Left lung (tissue), 10 donors: Measurements from ENCODE around the gene PLPP2. TPM values are rescaled to one million over a fixed set of nuclear protein-coding genes. Genes with fewer than 3 reads are reported as not detected.
A peak's percentile ranks its signal among the peaks of the same experiment; 100 is the strongest.

Source experiments
- ATAC-seq: fragments of 200-7000 bp; cut with Tn5 transposase; one replicate; pipeline ENCODE4 v1.9.1; 2020; ENCODE audit warnings: moderate library complexity
- DNase-seq, 4 donors: peaks; one replicate each; pipeline ENCODE4 v3.0.0-alpha.2; 2013 to 2020
- H3K27ac ChIP-seq, 2 donors: fragments of 200-600 bp; sonication (generic) in 1 of 2; one replicate each; pipeline versions ENCODE4 v1.5.0 to v1.8.0; 2020 to 2021
- H3K27me3 ChIP-seq, 2 donors: fragments of 200-600 bp; sonication (generic) in 1 of 2; one replicate each; pipeline versions ENCODE4 v1.5.0 to v1.8.0; 2020 to 2021
- H3K36me3 ChIP-seq, 2 donors: fragments of 200-600 bp; sonication (generic) in 1 of 2; one replicate each; pipeline versions ENCODE4 v1.5.0 to v1.8.0; 2020 to 2021
- H3K4me1 ChIP-seq, 2 donors: fragments of 200-600 bp; one replicate each; pipeline ENCODE4 v1.8.0; 2021
- H3K4me3 ChIP-seq, 2 donors: fragments of 200-600 bp; sonication (generic) in 1 of 2; one replicate each; pipeline versions ENCODE4 v1.5.0 to v1.8.0; 2020 to 2021; ENCODE audit warnings: mild to moderate bottlenecking in 1 of 2
- H3K9me3 ChIP-seq, 2 donors: fragments of 200-600 bp; sonication (generic) in 1 of 2; one replicate each; pipeline versions ENCODE4 v1.5.0 to v1.8.0; 2020 to 2021
- intact Hi-C, 2 donors: fragments of 100-400 bp; cut with DNase I; formaldehyde crosslinking; loops; one replicate each; pipeline versions ENCODE4 v1.11.2 to v1.14.2; 2022
- polyA plus RNA-seq, 6 donors: library from polyadenylated mRNA; unstranded; fragments of 120-200 nt; gene quantifications; one replicate each; pipeline ENCODE4 v1.2.1, GENCODE V29; 2013; ENCODE audit not compliant: insufficient read length in 6 of 6
- total RNA-seq, 2 donors: library from RNA; stranded (reverse); fragmentation: NEBNext Ultra II Directional; extraction: Animal tissue kit (Norgen Biotek cat#: 25700); gene quantifications; one replicate each; pipeline ENCODE4 v1.2.1, GENCODE V29; 2021
- TF ChIP-seq, protein P1 (sequence below), 2 donors: fragments of 200-600 bp; sonication (generic) in 1 of 2; IDR thresholded peaks; one replicate each; pipeline versions ENCODE4 v1.5.0 to v1.8.0; 2021; ENCODE audit warnings: antibody characterized with exemption in 2 of 2
- donor health status: DM: no; HTN: yes; CAD: no.
- donor health status: DM: no; HTN: no; CAD: no.

PLPP2 gene
- total and polyA plus RNA-seq, 8 donors, result 3.2 to 13.8 (median 5.2) TPM

DNA sequence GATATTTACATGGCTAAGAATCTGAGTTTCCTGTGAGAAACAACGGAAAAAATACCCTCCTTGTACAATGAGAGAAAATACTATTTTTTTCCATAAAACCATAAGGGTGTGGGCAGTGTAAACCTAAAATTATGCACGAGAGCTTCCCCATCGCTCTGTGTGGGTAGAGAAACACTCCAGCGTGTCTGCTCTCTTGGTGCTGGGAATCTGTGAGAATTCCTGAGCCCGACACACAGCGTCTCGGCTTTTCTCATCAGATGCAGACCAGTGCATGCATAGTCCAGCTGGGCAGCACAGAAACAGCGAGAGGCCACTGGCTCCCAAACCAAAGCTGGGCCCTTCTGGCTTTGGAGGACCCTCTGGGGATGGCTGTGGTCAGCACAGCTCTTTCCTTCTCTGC, 12.0 kb downstream of the PLPP2 start:
- DNase-seq, result no peak
- Histone ChIP-seq H3K4me1 (no peaks in the 10 kb centered on the region), H3K9me3 (no peaks in the 10 kb centered on the region), H3K27ac (no peak overlapping the region), H3K4me3 (no peak overlapping the region), H3K36me3 (no peaks in the 10 kb centered on the region), H3K27me3 (peaks cover 0 to 37% of the 10 kb centered on the region in 2 donors)
- ATAC-seq, result no peak
- TF ChIP-seq, protein P1, sequence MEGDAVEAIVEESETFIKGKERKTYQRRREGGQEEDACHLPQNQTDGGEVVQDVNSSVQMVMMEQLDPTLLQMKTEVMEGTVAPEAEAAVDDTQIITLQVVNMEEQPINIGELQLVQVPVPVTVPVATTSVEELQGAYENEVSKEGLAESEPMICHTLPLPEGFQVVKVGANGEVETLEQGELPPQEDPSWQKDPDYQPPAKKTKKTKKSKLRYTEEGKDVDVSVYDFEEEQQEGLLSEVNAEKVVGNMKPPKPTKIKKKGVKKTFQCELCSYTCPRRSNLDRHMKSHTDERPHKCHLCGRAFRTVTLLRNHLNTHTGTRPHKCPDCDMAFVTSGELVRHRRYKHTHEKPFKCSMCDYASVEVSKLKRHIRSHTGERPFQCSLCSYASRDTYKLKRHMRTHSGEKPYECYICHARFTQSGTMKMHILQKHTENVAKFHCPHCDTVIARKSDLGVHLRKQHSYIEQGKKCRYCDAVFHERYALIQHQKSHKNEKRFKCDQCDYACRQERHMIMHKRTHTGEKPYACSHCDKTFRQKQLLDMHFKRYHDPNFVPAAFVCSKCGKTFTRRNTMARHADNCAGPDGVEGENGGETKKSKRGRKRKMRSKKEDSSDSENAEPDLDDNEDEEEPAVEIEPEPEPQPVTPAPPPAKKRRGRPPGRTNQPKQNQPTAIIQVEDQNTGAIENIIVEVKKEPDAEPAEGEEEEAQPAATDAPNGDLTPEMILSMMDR (IDR thresholded peaks at IDR 0.05), result no peak
- intact Hi-C loops, result no loop called here

GRCh38 chr19:277581-278165, 13.5 kb downstream of the PLPP2 start:
- TF ChIP-seq, protein P1 (IDR thresholded peaks at IDR 0.05), result no peak
- H3K27me3 ChIP-seq, result peaks cover 0 to 37% of the 10 kb centered on the region in 2 donors
- ATAC-seq (peak; percentile 46), DNase-seq (peak in 1 of 4 donors; percentile 65)
- no peak overlapping the region for H3K4me3 ChIP-seq
- no peaks in the 10 kb centered on the region for H3K4me1 ChIP-seq
- no peaks in the 10 kb centered on the region for H3K9me3 ChIP-seq
- H3K27ac ChIP-seq, result no peak overlapping the region
- intact Hi-C loops, result no loop called here
- no peaks in the 10 kb centered on the region for H3K36me3 ChIP-seq

DNA sequence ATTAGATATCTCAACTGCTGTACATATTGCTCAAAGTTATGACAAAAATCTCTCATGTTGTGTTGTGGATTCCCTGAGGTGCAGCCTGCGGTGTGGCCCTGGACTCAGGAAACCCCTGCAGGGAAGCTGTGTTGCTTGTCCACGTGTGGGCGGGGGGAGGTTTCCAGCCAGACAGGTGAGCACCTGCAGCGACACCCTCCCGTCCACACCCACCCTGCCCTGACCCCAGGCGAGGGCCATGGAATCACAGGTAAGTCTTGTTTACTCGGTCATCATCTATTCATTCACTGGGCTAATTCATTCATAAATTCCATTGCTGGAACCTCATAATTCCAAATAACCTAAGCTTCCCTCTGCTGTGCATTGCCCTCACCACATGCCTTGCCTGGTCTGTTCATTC, 14.1 kb downstream of the PLPP2 start:
- Histone ChIP-seq H3K4me1 (no peaks in the 10 kb centered on the region), H3K4me3 (no peak overlapping the region), H3K27me3 (peaks cover 0 to 39% of the 10 kb centered on the region in 2 donors), H3K36me3 (no peaks in the 10 kb centered on the region), H3K9me3 (no peaks in the 10 kb centered on the region), H3K27ac (no peak overlapping the region)
- DNase-seq (no peak), ATAC-seq (no peak)
- TF ChIP-seq, protein P1 (IDR thresholded peaks at IDR 0.05), result no peak
- intact Hi-C loops, result no loop called here

DNA sequence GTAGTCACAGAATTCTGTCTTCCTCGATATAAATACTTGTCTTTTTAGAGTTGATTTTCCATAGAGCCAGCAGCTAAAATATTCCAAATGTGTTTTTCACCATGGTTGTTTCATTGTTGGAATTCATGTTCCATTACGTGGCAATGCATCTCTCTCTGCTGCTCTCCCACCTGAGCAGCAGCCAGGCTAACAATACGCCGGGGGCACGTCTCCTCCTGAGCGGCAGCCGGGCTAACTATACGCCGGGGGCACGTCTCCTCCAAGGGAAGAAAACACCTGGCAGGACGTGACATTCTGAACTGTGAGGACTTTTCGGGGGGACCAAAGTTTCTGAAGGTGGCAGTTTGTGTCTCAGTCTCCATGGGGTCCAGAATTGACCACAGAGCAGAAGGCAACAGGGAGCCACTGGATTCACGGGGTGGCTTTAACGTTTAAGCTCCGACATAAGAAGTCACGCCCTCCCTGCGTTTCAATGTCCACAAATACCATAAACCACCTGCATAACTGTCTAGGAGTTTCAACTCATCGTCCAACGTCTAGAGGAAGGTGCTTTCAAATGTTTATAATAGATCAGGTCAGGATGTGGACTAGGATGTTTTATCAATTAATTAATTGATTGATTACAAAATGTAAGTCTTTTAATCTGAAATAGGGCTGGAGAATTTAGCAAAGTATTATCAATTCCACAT, 15.1 kb downstream of the PLPP2 start:
- no peak overlapping the region for H3K27ac ChIP-seq
- ATAC-seq, result no peak
- intact Hi-C loops, result no loop called here
- DNase-seq, result peak in 1 of 4 donors; percentile 46
- H3K4me1 ChIP-seq, result no peaks in the 10 kb centered on the region
- no peak overlapping the region for H3K4me3 ChIP-seq
- no peaks in the 10 kb centered on the region for H3K9me3 ChIP-seq
- no peaks in the 10 kb centered on the region for H3K36me3 ChIP-seq
- H3K27me3 ChIP-seq, result peaks cover 0 to 36% of the 10 kb centered on the region in 2 donors
- TF ChIP-seq, protein P1 (IDR thresholded peaks at IDR 0.05), result no peak

DNA sequence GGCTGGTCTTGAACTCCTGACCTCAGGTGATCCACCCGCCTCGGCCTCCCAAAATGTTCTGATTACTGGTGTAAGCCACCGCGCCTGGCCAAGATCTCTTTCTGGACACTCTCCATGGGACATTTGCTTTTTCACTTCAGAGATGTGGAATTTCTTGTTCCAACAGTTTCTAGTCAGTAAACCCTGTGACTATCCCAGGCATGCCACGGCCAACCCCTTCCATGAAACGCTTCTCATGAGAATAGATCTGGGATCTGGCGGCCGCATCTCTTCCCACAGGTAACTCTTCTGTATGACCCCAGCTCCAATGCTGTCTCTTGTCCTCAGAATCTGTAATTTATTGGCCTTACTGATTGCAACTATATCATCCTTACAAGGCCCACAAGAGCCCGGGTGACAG, 16.2 kb downstream of the PLPP2 start:
- no peaks in the 10 kb centered on the region for H3K9me3 ChIP-seq
- H3K4me3 ChIP-seq, result no peak overlapping the region
- TF ChIP-seq, protein P1 (IDR thresholded peaks at IDR 0.05), result no peak
- peak in 1 of 4 donors; percentile 28 for DNase-seq
- H3K27ac ChIP-seq, result no peak overlapping the region
- no peaks in the 10 kb centered on the region for H3K4me1 ChIP-seq
- H3K27me3 ChIP-seq, result peaks cover 0 to 27% of the 10 kb centered on the region in 2 donors
- intact Hi-C loops, result no loop called here
- no peak for ATAC-seq
- no peaks in the 10 kb centered on the region for H3K36me3 ChIP-seq
